GM23338 (cell line): ENCODE measurements around the gene TPK1. TPM values are rescaled to one million over a fixed set of nuclear protein-coding genes. Genes with fewer than 3 reads are reported as not detected.

ENCODE experiments used
- ATAC-seq: fragments of 200-7000 bp; cut with Tn5 transposase; 3 replicates; pipeline ENCODE4 v1.9.1; 2020
- DNase-seq: peaks from one replicate; pipeline ENCODE4 v3.0.0-alpha.2; 2015; ENCODE audit warnings: low spot score
- H2AFZ ChIP-seq: fragments of 200-600 bp; sonication (generic); 2 replicates; pipeline ENCODE4 v1.8.0; 2016; ENCODE audit warnings: antibody characterized with exemption, mild to moderate bottlenecking, moderate library complexity
- H3F3A ChIP-seq: fragments of 200-600 bp; sonication (generic); replicated peaks from 2 replicates; pipeline ENCODE4 v1.8.0; 2017; ENCODE audit warnings: antibody characterized with exemption, mixed run types, low read depth
- H3K27ac ChIP-seq: fragments of 200-600 bp; sonication (generic); 2 replicates; pipeline ENCODE4 v1.6.1; 2016; ENCODE audit warnings: low read depth
- H3K27me3 ChIP-seq: fragments of 200-600 bp; sonication (generic); 2 replicates; pipeline ENCODE4 v1.8.0; 2016; ENCODE audit warnings: mild to moderate bottlenecking, mixed run types, moderate library complexity; ENCODE audit not compliant: insufficient read depth
- H3K36me3 ChIP-seq: fragments of 200-600 bp; sonication (generic); 2 replicates; pipeline ENCODE4 v1.8.0; 2016; ENCODE audit warnings: mild to moderate bottlenecking; ENCODE audit not compliant: insufficient read depth
- H3K4me1 ChIP-seq: fragments of 200-600 bp; sonication (generic); 2 replicates; pipeline ENCODE4 v1.8.0; 2016; ENCODE audit warnings: mild to moderate bottlenecking, moderate library complexity; ENCODE audit not compliant: insufficient read depth
- H3K4me2 ChIP-seq: fragments of 200-600 bp; sonication (generic); 2 replicates; pipeline ENCODE4 v1.7.1; 2017; ENCODE audit warnings: mixed run types
- H3K4me3 ChIP-seq: fragments of 200-600 bp; sonication (generic); 2 replicates; pipeline ENCODE4 v1.6.1; 2016; ENCODE audit warnings: mixed run types
- H3K79me2 ChIP-seq: fragments of 200-600 bp; sonication (generic); replicated peaks from 2 replicates; pipeline ENCODE4 v1.8.0; 2017; ENCODE audit warnings: mild to moderate bottlenecking; ENCODE audit not compliant: insufficient read depth
- H3K9me2 ChIP-seq: fragments of 200-600 bp; sonication (generic); 2 replicates; pipeline ENCODE4 v1.8.0; 2017; ENCODE audit not compliant: insufficient read depth
- H4K20me1 ChIP-seq: fragments of 200-600 bp; sonication (generic); replicated peaks from 2 replicates; pipeline ENCODE4 v1.8.0; 2017; ENCODE audit warnings: mild to moderate bottlenecking; ENCODE audit not compliant: insufficient read depth
- H3K27ac Mint-ChIP-seq: 2 replicates; pipeline ENCODE4 v1.8.0; 2020; ENCODE audit warnings: inconsistent platforms, mild to moderate bottlenecking, moderate library complexity, mixed read lengths
- H3K27me3 Mint-ChIP-seq: 3 replicates; pipeline ENCODE4 v1.8.0; 2022; ENCODE audit warnings: low read depth, mild to moderate bottlenecking, moderate library complexity, mixed read lengths, inconsistent platforms; ENCODE audit not compliant: insufficient read depth, poor library complexity
- H3K36me3 Mint-ChIP-seq: 3 replicates; pipeline ENCODE4 v1.8.0; 2021; ENCODE audit warnings: low read depth, mild to moderate bottlenecking, inconsistent platforms, moderate library complexity, mixed read lengths
- H3K4me1 Mint-ChIP-seq: 3 replicates; pipeline ENCODE4 v1.8.0; 2020; ENCODE audit warnings: mild to moderate bottlenecking, inconsistent platforms, mixed read lengths
- H3K4me3 Mint-ChIP-seq: 3 replicates; pipeline ENCODE4 v1.8.0; 2021; ENCODE audit warnings: moderate library complexity, mild to moderate bottlenecking, inconsistent platforms, mixed read lengths
- H3K9me3 Mint-ChIP-seq: 3 replicates; pipeline ENCODE4 v1.8.0; 2020; ENCODE audit warnings: moderate library complexity, mild to moderate bottlenecking, inconsistent platforms, mixed read lengths
- ETS1 ChIP-seq: IDR thresholded peaks from 2 replicates; pipeline ENCODE4 v1.6.1; 2016; ENCODE audit warnings: antibody characterized with exemption
- EZH2phosphoT487 ChIP-seq: fragments of 200-600 bp; sonication (generic); IDR thresholded peaks from one replicate; pipeline ENCODE4 v1.8.1; 2018; ENCODE audit warnings: antibody characterized with exemption; ENCODE audit not compliant: unreplicated experiment
- JUNB ChIP-seq: IDR thresholded peaks from one replicate; pipeline ENCODE4 v1.6.1; 2016; ENCODE audit warnings: antibody characterized with exemption; ENCODE audit not compliant: unreplicated experiment
- NANOG ChIP-seq: IDR thresholded peaks from 2 replicates; pipeline ENCODE4 v1.6.1; 2016; ENCODE audit warnings: antibody characterized with exemption, borderline replicate concordance
- ZNF331 ChIP-seq: fragments of 250-450 bp; sonication (Bioruptor Pico); IDR thresholded peaks from 2 replicates; pipeline ENCODE4 v1.5.0; 2020; ENCODE audit warnings: low read depth, mild to moderate bottlenecking, moderate library complexity
- ZNF462 ChIP-seq: fragments of 250-450 bp; sonication (Bioruptor Pico); IDR thresholded peaks from 2 replicates; pipeline ENCODE4 v1.5.0; 2020; ENCODE audit warnings: mild to moderate bottlenecking, moderate library complexity
- polyA plus RNA-seq: library from polyadenylated mRNA; unstranded; fragments of >200 nt; fragmentation: Nextera tagmentation; extraction: Ambion mirVana; gene quantifications from 2 replicates; pipeline ENCODE4 v1.2.1, GENCODE V29; 2016
- total RNA-seq: library from RNA; depleted of rRNA; stranded (reverse); fragments of >200 nt; shearing (Covaris generic); gene quantifications from 2 replicates; pipeline ENCODE4 v1.2.3, GENCODE V29; 2014

TPK1 gene
- total and polyA plus RNA-seq, 2 experiments from 2014 or later = 2.6 to 2.9 TPM

GRCh38 chr7:144738146-144738545 is 97.7 kb downstream of the TPK1 start:
- H3K9me3 Mint-ChIP-seq = no peaks in the 10 kb centered on the region
- DNase-seq (no peak), ATAC-seq (no peak)
- Histone ChIP-seq H3K27ac (no peak overlapping the region), H3K4me3 (no peak overlapping the region), H4K20me1 (no peaks in the 10 kb centered on the region), H3F3A (no peaks in the 10 kb centered on the region), H3K9me2 (no peaks in the 10 kb centered on the region), H3K4me2 (no peak overlapping the region), H3K79me2 (no peaks in the 10 kb centered on the region), H2AFZ (no peak overlapping the region), H3K27me3 (no peaks in the 10 kb centered on the region), H3K4me1 (no peaks in the 10 kb centered on the region), H3K36me3 (no peaks in the 10 kb centered on the region)
- TF ChIP-seq ZNF331 (CRISPR knock-in tag) (no peak), ETS1 (no peak), ZNF462 (CRISPR knock-in tag) (no peak), JUNB (no peak)
- H3K4me1 Mint-ChIP-seq = no peaks in the 10 kb centered on the region
- no peak overlapping the region for H3K27ac Mint-ChIP-seq
- H3K4me3 Mint-ChIP-seq = no peak overlapping the region
- H3K27me3 Mint-ChIP-seq = no peaks in the 10 kb centered on the region
- H3K36me3 Mint-ChIP-seq = no peaks in the 10 kb centered on the region

- Histone ChIP-seq H3K27ac (no peak overlapping the region), H3K27me3 (no peaks in the 10 kb centered on the region), H3K9me2 (no peaks in the 10 kb centered on the region), H3K36me3 (no peaks in the 10 kb centered on the region), H3K4me1 (no peaks in the 10 kb centered on the region), H3K4me2 (no peak overlapping the region), H2AFZ (peak overlapping the region; percentile 29; the same call in 1 of the 2 replicates), H3K79me2 (no peaks in the 10 kb centered on the region), H3K4me3 (no peak overlapping the region), H4K20me1 (no peaks in the 10 kb centered on the region), H3F3A (no peaks in the 10 kb centered on the region)
- no peak for TF ChIP-seq EZH2phosphoT487
- no peak for TF ChIP-seq NANOG
- Mint-ChIP-seq H3K36me3 (no peaks in the 10 kb centered on the region), H3K4me1 (no peaks in the 10 kb centered on the region), H3K9me3 (no peaks in the 10 kb centered on the region), H3K4me3 (no peak overlapping the region), H3K27ac (no peak overlapping the region), H3K27me3 (no peaks in the 10 kb centered on the region)
- ATAC-seq (peak; percentile 42; the same call in 2 of the 3 replicates), DNase-seq (peak; percentile 39)
Observed at GRCh38 chr7:144736880-144737493, 98.9 kb downstream of the TPK1 start.
